Left lobe of liver (tissue), 2 donors: Measurements from ENCODE around the gene TXK. TPM values are rescaled to one million over a fixed set of nuclear protein-coding genes. Genes with fewer than 3 reads are reported as not detected.

Experiments
- ATAC-seq: fragments of 200-7000 bp; cut with Tn5 transposase; one replicate; pipeline ENCODE4 v1.9.1; 2020; ENCODE audit warnings: mild to moderate bottlenecking, moderate library complexity
- DNase-seq: peaks from one replicate; pipeline ENCODE4 v3.0.0-alpha.2; 2020; ENCODE audit warnings: low spot score
- total RNA-seq: library from RNA; stranded (reverse); gene quantifications from one replicate; pipeline ENCODE4 v1.2.1, GENCODE V29; 2021
- donor health status: DM: no; HTN: no; CAD: no; lungs with moderate emphysema.
- donor health status: DM: no; HTN: yes; CAD: no.

The TXK gene
- total RNA-seq, 1 donor from 2014 or later: 1.1 TPM

GRCh38 chr4:48027653-48028052 is 106.4 kb downstream of the TXK start:
- no peak for ATAC-seq
- no peak for DNase-seq

- DNase-seq: no peak
- no peak for ATAC-seq
Observed at GRCh38 chr4:48025005-48025404, 109.0 kb downstream of the TXK start.

DNA sequence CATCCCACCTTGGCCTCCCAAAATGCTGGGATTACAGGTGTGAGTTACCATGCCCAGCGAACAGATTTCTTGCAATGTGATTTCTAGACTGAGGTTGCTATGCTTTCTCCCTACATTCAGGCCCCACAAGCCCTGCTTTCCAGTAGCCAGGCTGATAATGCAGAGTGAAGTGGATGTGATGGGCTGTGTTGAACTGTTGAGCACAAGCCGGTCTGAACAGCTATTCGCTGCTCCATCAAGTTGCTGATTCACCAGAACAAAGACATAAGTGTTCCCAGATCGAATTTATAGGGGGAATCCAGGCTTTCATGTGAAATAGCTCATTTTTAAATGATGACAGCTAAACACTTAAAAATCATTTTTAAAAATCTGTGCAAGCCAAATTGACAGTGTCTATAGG is 109.5 kb downstream of the TXK start:
- DNase-seq (no peak), ATAC-seq (no peak)

DNA sequence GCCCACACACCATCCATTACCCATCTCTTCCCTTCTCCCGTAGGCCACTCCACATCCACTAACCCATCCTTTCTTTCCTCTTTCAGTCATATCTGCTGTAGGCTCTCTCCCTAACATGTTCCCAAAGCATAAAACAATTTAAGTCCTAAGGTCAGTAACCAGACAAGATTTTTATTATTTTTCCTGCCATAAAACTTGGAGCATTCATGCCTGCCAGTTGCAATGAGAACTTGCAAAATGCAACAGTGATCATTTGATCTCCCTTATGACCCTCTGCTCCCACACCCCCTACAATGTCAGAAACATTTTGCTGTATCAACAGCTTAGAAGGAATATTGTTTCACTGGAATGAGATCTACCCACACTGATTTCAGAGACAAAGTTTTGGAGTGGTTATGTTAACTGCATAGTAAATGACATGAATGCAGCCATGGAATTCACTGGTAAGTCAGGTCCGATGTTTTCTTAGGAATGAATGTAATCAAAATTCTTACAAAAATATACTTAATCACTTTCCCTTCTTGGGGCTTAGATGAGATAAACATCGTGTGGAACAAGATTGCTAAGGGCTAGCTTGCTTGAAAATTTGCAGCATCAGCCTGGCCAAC is 111.8 kb downstream of the TXK start:
- ATAC-seq: no peak
- DNase-seq: no peak

DNA sequence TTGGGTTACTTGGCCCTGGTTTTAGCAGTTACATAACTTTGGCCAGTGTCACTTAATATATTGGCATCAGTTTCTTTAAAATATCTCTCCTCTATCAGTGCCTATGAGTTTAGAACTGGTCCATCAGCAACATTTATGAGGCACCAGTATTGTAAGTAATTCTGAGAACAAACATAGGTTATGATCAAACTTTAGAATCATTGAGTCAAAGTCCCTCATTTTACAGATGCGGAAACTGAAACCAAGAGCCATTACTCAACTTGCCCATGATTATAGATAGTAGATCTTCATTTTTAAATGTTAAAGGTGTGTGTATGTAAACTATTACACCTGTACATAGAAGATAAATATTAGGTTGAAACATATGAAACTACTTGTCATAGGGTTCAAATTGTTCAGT is 113.0 kb downstream of the TXK start:
- ATAC-seq (no peak), DNase-seq (no peak)

DNA sequence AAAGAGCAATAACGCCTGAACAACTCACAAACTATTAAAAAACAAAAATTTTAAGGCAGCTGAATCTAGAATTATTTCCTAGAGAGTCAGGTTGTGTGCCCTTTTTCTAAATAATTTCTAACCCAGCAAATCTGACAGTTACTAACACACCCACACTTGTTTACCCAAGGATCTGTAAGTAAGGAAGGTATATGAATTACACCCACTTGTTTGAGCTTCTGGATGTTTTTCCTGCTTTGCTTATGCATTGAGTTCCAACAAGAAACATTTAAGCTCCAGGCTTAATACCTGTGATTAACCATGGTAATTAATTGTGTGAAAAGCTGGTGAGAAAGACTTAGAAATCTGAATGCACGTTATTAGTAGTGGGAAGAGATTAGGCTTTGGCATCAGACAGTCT is 115.9 kb downstream of the TXK start:
- ATAC-seq (no peak), DNase-seq (no peak)

DNA sequence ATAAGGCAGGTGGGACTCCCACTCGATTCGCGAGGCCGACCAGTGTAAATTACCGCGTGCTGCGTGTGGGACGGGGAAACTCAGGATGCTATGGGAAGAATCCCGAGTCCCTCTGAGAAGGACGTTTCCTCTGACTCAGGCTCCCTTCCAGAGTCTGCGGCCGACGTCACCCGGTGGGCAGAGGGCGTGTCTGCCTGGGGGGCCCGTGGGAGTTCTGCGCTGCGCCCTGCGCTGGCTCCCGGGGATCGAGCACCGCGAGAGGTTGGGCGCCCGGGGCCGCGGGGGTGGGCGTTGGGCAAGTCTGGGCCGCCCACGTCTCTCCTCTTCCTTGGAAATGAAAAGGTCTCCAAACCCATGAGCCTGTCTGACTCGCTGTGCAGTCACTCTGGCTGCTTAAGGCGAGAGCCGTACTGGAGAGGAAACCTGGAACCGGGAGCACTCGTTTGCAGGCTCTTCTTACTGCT is 116.9 kb downstream of the TXK start:
- DNase-seq (peak; percentile 51), ATAC-seq (peak; percentile 6)

Other genes with a start within 250 kb of the TXK start
- 5.7 TPM for gene NFXL1, start 219.7 kb downstream of the TXK start, total RNA-seq
- 13.7 TPM for gene CNGA1, start 117.6 kb downstream of the TXK start, total RNA-seq
- 11.6 TPM for gene NIPAL1, start 117.5 kb downstream of the TXK start, total RNA-seq
- 3.2 TPM for gene TEC, start 135.6 kb upstream of the TXK start, total RNA-seq
- 32.2 TPM for gene SLAIN2, start 207.3 kb upstream of the TXK start, total RNA-seq